K562 (cell line): ENCODE measurements around the gene BCL11A. TPM values are rescaled to one million over a fixed set of nuclear protein-coding genes. Genes with fewer than 3 reads are reported as not detected.

Experiments
- ATAC-seq: fragments of 200-7000 bp; cut with Tn5 transposase; 3 replicates; pipeline ENCODE4 v1.9.1; 2020; ENCODE audit warnings: moderate library complexity
- BruUV-seq: library from RNA; stranded (reverse); fragments of 400-500 nt; replicated peaks from 2 replicates; lab custom pipeline; 2021; lab: Mats Ljungman, UMichigan
- CTCF ChIA-PET: fragments of 300-600 bp; formaldehyde crosslinking; extraction: SDS; loops from one replicate; lab custom pipeline; 2021; ENCODE audit warnings: low intra/inter-chr PET ratio; lab: Yijun Ruan, JAX
- POLR2A ChIA-PET: fragments of 300-600, 350-650 bp; sonication (Branson Sonifier 250); formaldehyde crosslinking; extraction: SDS; loops from one replicate; lab custom pipeline; 2021; ENCODE audit warnings: antibody characterized with exemption, inconsistent platforms; lab: Yijun Ruan, JAX
- DNase-seq, 4 experiments: peaks; one replicate each; pipeline versions ENCODE4 v3.0.0 to v3.0.0-alpha.2; 2011 to 2018; ENCODE audit warnings: low spot score in 3 of 4, mixed read lengths in 3 of 4; ENCODE audit errors: extremely low read depth in 1 of 4
- FAIRE-seq: peaks from 2 replicates; lab custom pipeline; 2011; peaks lifted over from hg19 to GRCh38; lab: Jason Lieb, UNC
- H2AFZ ChIP-seq: 2 replicates; pipeline ENCODE4 v1.6.0; 2011; ENCODE audit warnings: low read depth, low read length, control low read depth, inconsistent platforms
- H3K27ac ChIP-seq: fragments of 200-600 bp; 3 replicates; pipeline ENCODE4 v1.8.0; 2011; ENCODE audit warnings: low read depth, mild to moderate bottlenecking, control low read depth, inconsistent platforms, low read length, moderate library complexity, mixed read lengths; ENCODE audit errors: extremely low read depth
- H3K27me3 ChIP-seq, 2 experiments: fragments of 300-600 bp in 1 of 2; 2 replicates in 1 of 2; 3 replicates in 1 of 2; pipeline versions ENCODE4 v1.6.0 to v1.8.0; 2011; ENCODE audit warnings: inconsistent platforms in 2 of 2, low read length in 2 of 2, mild to moderate bottlenecking in 1 of 2, mixed read lengths in 1 of 2, moderate library complexity in 1 of 2; ENCODE audit not compliant: control insufficient read depth in 2 of 2, insufficient read depth in 2 of 2
- H3K36me3 ChIP-seq: fragments of 300-600 bp; 3 replicates; pipeline ENCODE4 v1.8.0; 2011; ENCODE audit warnings: mild to moderate bottlenecking, low read length, inconsistent platforms; ENCODE audit not compliant: control insufficient read depth, insufficient read depth
- H3K4me1 ChIP-seq, 2 experiments: fragments of 200-600 bp in 1 of 2; replicated peaks in 1 of 2; 2 replicates in 1 of 2; 3 replicates in 1 of 2; pipeline versions ENCODE4 v1.5.1 to v1.8.0; 2011; ENCODE audit warnings: inconsistent platforms in 2 of 2, low read length in 2 of 2, mild to moderate bottlenecking in 1 of 2, mixed read lengths in 1 of 2, moderate library complexity in 1 of 2; ENCODE audit not compliant: control insufficient read depth in 2 of 2, insufficient read depth in 2 of 2
- H3K4me2 ChIP-seq: 2 replicates; pipeline ENCODE4 v1.6.1; 2011; ENCODE audit warnings: low read length, control low read depth, inconsistent platforms, mixed read lengths; ENCODE audit not compliant: insufficient read depth
- H3K4me3 ChIP-seq: fragments of 200-600 bp; sonication (generic), shearing (Covaris generic); 2 replicates; pipeline ENCODE4 v1.5.1; 2016; ENCODE audit warnings: control low read depth, inconsistent platforms
- H3K79me2 ChIP-seq: fragments of 200-600 bp; 3 replicates; pipeline ENCODE4 v1.8.0; 2011; ENCODE audit warnings: low read length, inconsistent platforms; ENCODE audit not compliant: control insufficient read depth, insufficient read depth
- H3K9ac ChIP-seq, 2 experiments: 2 replicates each; pipeline versions ENCODE4 v1.6.0 to v1.6.1; 2011; ENCODE audit warnings: low read depth in 2 of 2, low read length in 2 of 2, control low read depth in 1 of 2, inconsistent platforms in 1 of 2, mild to moderate bottlenecking in 1 of 2, mixed read lengths in 1 of 2; ENCODE audit not compliant: insufficient read depth in 1 of 2
- H3K9me1 ChIP-seq: one replicate; pipeline ENCODE4 v1.6.0; 2011; ENCODE audit warnings: inconsistent platforms, mild to moderate bottlenecking, low read length, moderate library complexity; ENCODE audit not compliant: control insufficient read depth, insufficient read depth
- H3K9me3 ChIP-seq: replicated peaks from 2 replicates; pipeline ENCODE4 v1.5.1; 2011; ENCODE audit warnings: low read depth, low read length, inconsistent platforms; ENCODE audit not compliant: control insufficient read depth, insufficient read depth
- H4K20me1 ChIP-seq: replicated peaks from 2 replicates; pipeline ENCODE4 v1.6.1; 2011; ENCODE audit warnings: low read length, inconsistent platforms, mixed read lengths; ENCODE audit not compliant: control insufficient read depth, insufficient read depth
- CREM ChIP-seq: IDR thresholded peaks from 2 replicates; pipeline ENCODE4 v1.6.1; 2014; ENCODE audit warnings: antibody characterized with exemption, low read depth
- FOS ChIP-seq: IDR thresholded peaks from 3 replicates; pipeline ENCODE4 v1.6.1; 2011; ENCODE audit not compliant: insufficient read length; ENCODE audit errors: extremely low read depth
- MCM3 ChIP-seq: fragments of 450-650 bp; IDR thresholded peaks from 2 replicates; pipeline ENCODE4 v1.6.1; 2016
- MTA2 ChIP-seq: fragments of 450-650 bp; IDR thresholded peaks from 2 replicates; pipeline ENCODE4 v1.6.1; 2016; ENCODE audit warnings: low read depth
- NFRKB ChIP-seq: fragments of 450-650 bp; IDR thresholded peaks from 2 replicates; pipeline ENCODE4 v1.6.1; 2016; ENCODE audit warnings: low read depth
- POLR2AphosphoS2 ChIP-seq: IDR thresholded peaks from 2 replicates; pipeline ENCODE4 v1.6.1; 2012; ENCODE audit warnings: low read length, improper control_type of control experiment
- PRPF4 ChIP-seq: fragments of 200-400 bp; formaldehyde crosslinking; IDR thresholded peaks from one replicate; pipeline ENCODE4 v1.6.1; 2017; ENCODE audit warnings: low read length, low read depth, mild to moderate bottlenecking; ENCODE audit not compliant: insufficient read depth, poor library complexity, severe bottlenecking
- RBM34 ChIP-seq: fragments of 200-400 bp; formaldehyde crosslinking; IDR thresholded peaks from 2 replicates; pipeline ENCODE4 v1.6.1; 2018; ENCODE audit warnings: low read length, borderline replicate concordance; ENCODE audit not compliant: insufficient read depth
- RFX1 ChIP-seq: fragments of 450-650 bp; IDR thresholded peaks from 2 replicates; pipeline ENCODE4 v1.6.1; 2016; ENCODE audit warnings: mild to moderate bottlenecking, moderate library complexity
- SMARCC2 ChIP-seq: fragments of 450-650 bp; IDR thresholded peaks from 2 replicates; pipeline ENCODE4 v1.6.1; 2017; ENCODE audit warnings: antibody characterized with exemption, moderate library complexity, mild to moderate bottlenecking, low read depth
- SRSF7 ChIP-seq: fragments of 200-400 bp; formaldehyde crosslinking; optimal IDR thresholded peaks from 2 replicates; pipeline ENCODE3; 2017; ENCODE audit warnings: mild to moderate bottlenecking, low read depth, low read length
- ZC3H8 ChIP-seq: fragments of 450-650 bp; IDR thresholded peaks from 2 replicates; pipeline ENCODE4 v1.6.1; 2017
- ZNF212 ChIP-seq: fragments of 450-650 bp; formaldehyde crosslinking; IDR thresholded peaks from 2 replicates; pipeline ENCODE4 v1.4.0; 2020; ENCODE audit warnings: mild to moderate bottlenecking
- ZNF445 ChIP-seq: fragments of 250-450 bp; sonication (Bioruptor Pico); IDR thresholded peaks from 2 replicates; pipeline ENCODE4 v1.4.0; 2020; ENCODE audit warnings: low read depth, mild to moderate bottlenecking, moderate library complexity
- ZNF561 ChIP-seq: fragments of 450-650 bp; formaldehyde crosslinking; conservative IDR thresholded peaks from 2 replicates; pipeline ENCODE4 v1.4.0; 2020; ENCODE audit warnings: mild to moderate bottlenecking, moderate library complexity
- ZNF717 ChIP-seq: fragments of 250-450 bp; sonication (Bioruptor Pico); IDR thresholded peaks from 2 replicates; pipeline ENCODE4 v1.5.0; 2021
- WGBS: fragments of 100-300 bp; shearing (Covaris generic); methylation state at CpG from one replicate; pipeline ENCODE4 v1.1.6; 2016; ENCODE audit warnings: low coverage, mixed read lengths; ENCODE audit not compliant: insufficient coverage; ENCODE audit errors: missing lambda C conversion rate; 5-methylcytosine and 5-hydroxymethylcytosine counted together
- in situ Hi-C: fragments of 300-500 bp; cut with MboI; formaldehyde crosslinking; loops from 4 replicates; pipeline ENCODE4 v1.15.0; 2018; ENCODE audit warnings: inconsistent platforms, mixed read lengths
- intact Hi-C: fragments of 100-400 bp; cut with micrococcal nuclease; formaldehyde crosslinking; loops from 2 replicates; pipeline ENCODE4 v1.14.2; 2022
- polyA plus RNA-seq, 8 experiments: library from polyadenylated mRNA; depleted of rRNA in 4 of 8; stranded (reverse) in 5 of 8; unstranded in 3 of 8; fragments of >200 nt; fragmentation: Nextera tagmentation in 2 of 8; fragmentation: Illumina TruSeq in 1 of 8; extraction: Ambion mirVana in 2 of 8; extraction: Trizol in 1 of 8; gene quantifications; 2 replicates each; pipeline versions ENCODE4 v1.2.1 to v1.2.3, GENCODE V29; 2011 to 2014; ENCODE audit warnings: inconsistent platforms in 1 of 8, missing spikeins in 1 of 8
- total RNA-seq, 7 experiments: library from RNA; depleted of rRNA in 6 of 7; stranded (reverse); fragments of >200 nt in 6 of 7; fragmentation: Illumina TruSeq in 2 of 7; extraction: Trizol in 2 of 7; gene quantifications; 2 replicates each; pipeline versions ENCODE4 v1.2.1 to v1.2.3, GENCODE V29; 2011 to 2021; ENCODE audit warnings: low replicate concordance in 1 of 7
- TF ChIP-seq, protein P1 (sequence below): fragments of 250-450 bp; sonication (Bioruptor Pico); IDR thresholded peaks from 2 replicates; pipeline ENCODE4 v1.4.0; 2020; ENCODE audit warnings: mild to moderate bottlenecking, moderate library complexity

The BCL11A gene
- total and polyA plus RNA-seq, 9 of the 15 experiments (the other 6 are each of a cell fraction or from before 2014, with no cell fraction given) = 0.13 TPM; not detected in 8

DNA sequence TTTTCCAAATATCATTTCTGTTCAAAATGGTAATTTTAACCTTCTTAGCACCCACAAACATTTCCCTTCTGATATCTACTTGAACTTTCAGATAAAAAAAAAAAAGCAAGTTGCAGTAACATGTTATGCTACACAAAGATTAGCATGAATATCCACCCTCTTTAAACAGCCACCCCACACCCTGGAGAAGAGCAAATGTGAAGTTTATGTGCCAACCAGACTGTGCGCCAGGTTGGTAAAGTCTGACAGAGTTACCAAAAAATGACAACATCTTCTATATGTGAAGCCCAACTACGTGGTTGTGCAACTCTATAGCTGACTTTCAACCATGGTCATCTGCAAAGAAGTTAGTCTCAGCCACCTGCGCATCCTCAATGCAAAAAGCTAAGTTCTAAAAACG, 62.6 kb downstream of the BCL11A start:
- Histone ChIP-seq H3K9ac (no peak overlapping the region), H3K27ac (no peak overlapping the region), H3K79me2 (no peaks in the 10 kb centered on the region), H3K4me1 (no peaks in the 10 kb centered on the region), H4K20me1 (no peaks in the 10 kb centered on the region), H3K27me3 (peaks cover 0 to 10% of the 10 kb centered on the region in 2 experiments; a peak in 2 of 5 replicates), H3K36me3 (no peaks in the 10 kb centered on the region), H2AFZ (no peak overlapping the region), H3K9me3 (no peaks in the 10 kb centered on the region), H3K4me2 (no peak overlapping the region), H3K4me3 (no peak overlapping the region), H3K9me1 (no peaks in the 10 kb centered on the region)
- POLR2A ChIA-PET = no interaction called here
- 6% methylated on average over 4 of the region's 4 CpGs for WGBS
- ATAC-seq (no peak), DNase-seq (no peak), FAIRE-seq (no peak)
- in situ Hi-C loops (no loop called here), intact Hi-C loops (no loop called here)
- no peak for TF ChIP-seq MCM3
- TF ChIP-seq FOS = no peak
- TF ChIP-seq ZNF212 (CRISPR knock-in tag) = no peak
- TF ChIP-seq ZNF445 (CRISPR knock-in tag) = no peak
- no peak for TF ChIP-seq RFX1
- TF ChIP-seq NFRKB = no peak
- TF ChIP-seq, protein P1, sequence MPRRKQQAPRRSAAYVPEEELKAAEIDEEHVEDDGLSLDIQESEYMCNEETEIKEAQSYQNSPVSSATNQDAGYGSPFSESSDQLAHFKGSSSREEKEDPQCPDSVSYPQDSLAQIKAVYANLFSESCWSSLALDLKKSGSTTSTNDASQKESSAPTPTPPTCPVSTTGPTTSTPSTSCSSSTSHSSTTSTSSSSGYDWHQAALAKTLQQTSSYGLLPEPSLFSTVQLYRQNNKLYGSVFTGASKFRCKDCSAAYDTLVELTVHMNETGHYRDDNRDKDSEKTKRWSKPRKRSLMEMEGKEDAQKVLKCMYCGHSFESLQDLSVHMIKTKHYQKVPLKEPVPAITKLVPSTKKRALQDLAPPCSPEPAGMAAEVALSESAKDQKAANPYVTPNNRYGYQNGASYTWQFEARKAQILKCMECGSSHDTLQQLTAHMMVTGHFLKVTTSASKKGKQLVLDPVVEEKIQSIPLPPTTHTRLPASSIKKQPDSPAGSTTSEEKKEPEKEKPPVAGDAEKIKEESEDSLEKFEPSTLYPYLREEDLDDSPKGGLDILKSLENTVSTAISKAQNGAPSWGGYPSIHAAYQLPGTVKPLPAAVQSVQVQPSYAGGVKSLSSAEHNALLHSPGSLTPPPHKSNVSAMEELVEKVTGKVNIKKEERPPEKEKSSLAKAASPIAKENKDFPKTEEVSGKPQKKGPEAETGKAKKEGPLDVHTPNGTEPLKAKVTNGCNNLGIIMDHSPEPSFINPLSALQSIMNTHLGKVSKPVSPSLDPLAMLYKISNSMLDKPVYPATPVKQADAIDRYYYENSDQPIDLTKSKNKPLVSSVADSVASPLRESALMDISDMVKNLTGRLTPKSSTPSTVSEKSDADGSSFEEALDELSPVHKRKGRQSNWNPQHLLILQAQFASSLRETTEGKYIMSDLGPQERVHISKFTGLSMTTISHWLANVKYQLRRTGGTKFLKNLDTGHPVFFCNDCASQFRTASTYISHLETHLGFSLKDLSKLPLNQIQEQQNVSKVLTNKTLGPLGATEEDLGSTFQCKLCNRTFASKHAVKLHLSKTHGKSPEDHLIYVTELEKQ (CRISPR knock-in tag) = no peak
- no peak for TF ChIP-seq ZNF717 (CRISPR knock-in tag)
- TF ChIP-seq CREM = no peak
- no peak for TF ChIP-seq PRPF4
- no peak for TF ChIP-seq SRSF7
- TF ChIP-seq ZNF561 (CRISPR knock-in tag) = no peak
- no peak for TF ChIP-seq ZC3H8
- TF ChIP-seq POLR2AphosphoS2 = no peak
- TF ChIP-seq RBM34 = no peak
- TF ChIP-seq MTA2 = no peak
- no peak for TF ChIP-seq SMARCC2
- BruUV-seq = no TSS peak
- CTCF ChIA-PET = no interaction called here
